ENCODE data around the gene SLIT3.

- TF ChIP-seq CTCF (IDR thresholded peaks at IDR 0.05 in 4 of 5, conservative IDR thresholded peaks at IDR 0.05 in 1 of 5) (no peak), POLR2A (IDR thresholded peaks at IDR 0.05) (no peak)
Observed at GRCh38 chr5:169147534-169147933, 153.4 kb downstream of the SLIT3 start.

Measured in gastrocnemius medialis (tissue), 4 donors.